Fibroblast of lung (primary cell): Measurements from ENCODE around the gene APOBEC3B.

Experiments used
- EZH2 ChIP-seq: IDR thresholded peaks from 2 replicates; pipeline ENCODE4 v1.5.1; 2012; ENCODE audit warnings: low read length, control low read depth, mild to moderate bottlenecking; ENCODE audit errors: missing control alignments
- TF ChIP-seq, protein P1 (sequence below), 2 donors: IDR thresholded peaks in 1 of 2; conservative IDR thresholded peaks in 1 of 2; 1 replicate in 1 of 2; 2 replicates in 1 of 2; pipeline ENCODE4 v1.5.1; 2011 to 2012; ENCODE audit warnings: low read length in 2 of 2, control low read depth in 1 of 2, inconsistent platforms in 1 of 2, low read depth in 1 of 2, mild to moderate bottlenecking in 1 of 2

DNA sequence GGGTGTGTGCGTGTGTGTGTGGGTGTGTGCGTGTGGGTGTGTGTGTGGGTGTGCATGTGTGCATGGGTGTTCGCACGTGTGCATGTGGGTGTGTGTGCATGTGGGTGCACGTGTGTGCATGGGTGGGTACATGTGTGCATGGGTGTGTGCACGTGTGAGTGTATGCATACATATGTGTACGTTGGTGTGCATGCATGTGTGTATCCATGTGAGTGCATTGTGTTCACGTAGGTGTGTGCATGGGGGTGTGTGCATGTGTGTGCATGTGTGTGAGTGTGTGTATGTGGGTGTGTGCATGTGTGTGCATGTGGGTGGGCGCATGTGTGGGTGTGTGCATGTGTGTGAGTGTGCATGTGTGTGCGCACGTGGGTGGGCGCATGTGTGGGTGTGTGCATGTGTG, 44.6 kb upstream of the APOBEC3B start:
- TF ChIP-seq, protein P1, sequence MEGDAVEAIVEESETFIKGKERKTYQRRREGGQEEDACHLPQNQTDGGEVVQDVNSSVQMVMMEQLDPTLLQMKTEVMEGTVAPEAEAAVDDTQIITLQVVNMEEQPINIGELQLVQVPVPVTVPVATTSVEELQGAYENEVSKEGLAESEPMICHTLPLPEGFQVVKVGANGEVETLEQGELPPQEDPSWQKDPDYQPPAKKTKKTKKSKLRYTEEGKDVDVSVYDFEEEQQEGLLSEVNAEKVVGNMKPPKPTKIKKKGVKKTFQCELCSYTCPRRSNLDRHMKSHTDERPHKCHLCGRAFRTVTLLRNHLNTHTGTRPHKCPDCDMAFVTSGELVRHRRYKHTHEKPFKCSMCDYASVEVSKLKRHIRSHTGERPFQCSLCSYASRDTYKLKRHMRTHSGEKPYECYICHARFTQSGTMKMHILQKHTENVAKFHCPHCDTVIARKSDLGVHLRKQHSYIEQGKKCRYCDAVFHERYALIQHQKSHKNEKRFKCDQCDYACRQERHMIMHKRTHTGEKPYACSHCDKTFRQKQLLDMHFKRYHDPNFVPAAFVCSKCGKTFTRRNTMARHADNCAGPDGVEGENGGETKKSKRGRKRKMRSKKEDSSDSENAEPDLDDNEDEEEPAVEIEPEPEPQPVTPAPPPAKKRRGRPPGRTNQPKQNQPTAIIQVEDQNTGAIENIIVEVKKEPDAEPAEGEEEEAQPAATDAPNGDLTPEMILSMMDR (conservative IDR thresholded peaks at IDR 0.05 in 1 of 2, IDR thresholded peaks at IDR 0.05 in 1 of 2; ENCODE audit: low read depth in 1 of 2, low read length in 2 of 2) = no peak
- TF ChIP-seq EZH2 = no peak
